Measurements from ENCODE around the gene CITED4.
"Not testable (repeated sequence)": the region's sequence is repeated elsewhere in the genome, so short reads cannot be mapped to it uniquely, and the experiment has no call there.

Gene CITED4

DNA sequence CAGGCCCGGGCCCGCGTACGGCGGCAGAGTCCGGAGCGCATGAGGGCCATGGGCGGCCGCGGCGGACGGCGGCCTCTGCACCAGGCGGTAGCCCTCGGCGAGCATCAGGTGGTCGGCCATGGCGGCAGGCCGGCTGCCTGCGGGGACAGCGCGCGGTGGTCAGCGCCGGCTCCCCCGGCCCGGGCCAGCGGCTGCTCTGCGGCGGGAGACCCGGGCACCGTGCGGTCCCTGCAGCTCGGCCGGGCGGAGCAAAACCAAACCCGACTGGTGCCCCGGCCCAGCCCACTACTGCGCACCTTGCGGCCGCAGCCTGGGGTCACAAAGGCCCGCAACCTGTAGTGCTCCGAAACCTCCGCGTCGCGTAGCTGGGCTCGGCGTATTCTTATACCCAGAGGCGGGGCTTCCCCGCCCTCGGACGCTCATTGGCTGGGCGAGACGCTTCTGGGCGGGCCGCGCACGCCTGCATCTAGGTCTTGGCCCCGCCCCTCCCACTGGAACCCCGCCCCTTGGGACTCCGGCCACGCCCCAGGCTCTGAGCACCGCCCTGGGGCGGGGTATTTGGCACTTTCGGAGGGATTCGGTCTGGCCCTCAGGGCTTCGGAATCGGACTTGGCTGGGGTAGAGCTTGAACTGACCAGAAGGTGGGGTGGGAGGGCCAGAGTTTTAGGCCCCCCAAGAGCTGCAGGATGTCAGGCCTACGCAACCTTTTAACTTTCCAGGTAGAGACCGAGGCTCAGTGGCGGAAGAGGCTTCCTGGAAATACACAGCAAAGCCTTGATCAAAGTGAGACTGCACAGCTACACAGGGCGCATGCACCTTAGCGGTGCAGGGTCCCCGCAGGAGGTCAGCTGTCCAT, at the start of gene CITED4:
Gene CITED4, minus strand, starts transcription at position 356 of the 856 bp plus-strand sequence. Its CDS starts 236 bp downstream, at position 120.
- peak; percentile 78 to 97 for DNase-seq

GRCh38 chr1:40911105-40911504, 48.9 kb upstream of the CITED4 start:
- no peak for DNase-seq

GRCh38 chr1:40909281-40909680, 47.1 kb upstream of the CITED4 start:
- no peak for DNase-seq

- DNase-seq: no peak
Measured at GRCh38 chr1:40908350-40908749, 46.2 kb upstream of the CITED4 start.

GRCh38 chr1:40907899-40908298, 45.7 kb upstream of the CITED4 start:
- DNase-seq: no peak

- no peak for DNase-seq
Measured at GRCh38 chr1:40906781-40907400, 44.7 kb upstream of the CITED4 start.

DNA sequence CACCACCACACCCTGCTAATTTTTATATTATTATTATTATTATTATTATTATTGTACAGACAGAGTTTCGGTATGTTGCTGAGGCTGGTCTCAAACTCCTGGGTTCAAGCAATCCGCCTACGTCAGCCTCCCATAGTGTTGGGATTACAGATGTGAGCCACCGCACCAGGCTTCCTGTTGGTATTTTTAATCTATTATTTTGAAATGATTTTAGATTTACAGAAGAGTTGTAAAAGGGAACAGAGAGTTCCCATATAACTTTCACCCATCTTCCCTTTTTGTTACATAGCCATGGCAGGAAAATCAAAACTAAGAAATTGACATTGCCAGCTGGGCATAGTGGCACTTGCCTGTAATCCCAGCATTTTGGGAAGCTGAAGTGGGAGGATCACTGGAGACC, 42.9 kb upstream of the CITED4 start:
- DNase-seq: no peak

- DNase-seq: no peak
Measured at GRCh38 chr1:40903106-40903505, 40.9 kb upstream of the CITED4 start.

DNA sequence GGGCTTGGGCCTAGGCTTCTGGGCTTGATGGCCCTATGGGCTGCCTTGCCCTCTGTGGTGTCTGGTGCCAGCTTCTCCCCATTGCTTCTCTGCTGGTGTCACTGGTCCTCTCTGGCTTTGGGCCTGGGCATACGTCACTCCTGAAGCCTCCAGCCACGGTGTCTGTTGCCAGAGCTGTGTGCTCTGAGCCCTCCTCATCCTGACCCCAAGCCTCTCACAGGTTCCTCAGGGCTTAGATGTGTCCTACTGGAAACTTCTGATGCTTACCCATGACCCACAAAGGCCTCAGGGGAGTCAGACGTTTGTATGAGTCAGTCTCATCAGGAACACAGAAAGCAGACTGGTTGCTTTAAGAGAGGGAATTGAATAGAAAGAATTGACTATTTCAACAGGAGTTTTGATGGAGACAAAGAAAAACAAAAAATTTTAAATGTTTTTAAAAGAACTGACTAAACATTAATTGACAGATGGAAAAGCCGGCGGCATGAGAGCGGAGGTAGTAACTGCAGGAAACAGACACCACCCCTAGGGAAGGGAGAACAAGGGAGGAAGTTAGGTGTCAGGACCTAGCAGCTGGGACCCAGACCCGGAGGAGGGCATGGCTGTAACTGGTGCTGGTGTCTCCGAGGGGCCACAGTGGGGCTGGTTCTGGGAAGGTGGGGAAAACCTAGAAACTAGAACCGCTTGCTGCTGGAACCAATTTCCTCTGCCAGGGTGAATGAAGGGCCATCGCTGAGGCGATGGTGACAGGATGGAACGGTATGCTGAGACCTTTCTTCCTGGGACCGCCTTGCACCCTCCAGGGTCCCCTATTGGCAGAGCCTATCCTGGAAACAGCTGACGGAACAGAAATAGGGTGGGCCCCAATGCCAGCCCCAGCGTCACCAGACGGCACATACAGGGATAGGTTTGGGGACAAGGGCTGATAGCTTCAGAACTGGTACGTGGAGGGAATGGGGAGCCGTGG, 40.0 kb upstream of the CITED4 start:
- DNase-seq: no peak

DNA sequence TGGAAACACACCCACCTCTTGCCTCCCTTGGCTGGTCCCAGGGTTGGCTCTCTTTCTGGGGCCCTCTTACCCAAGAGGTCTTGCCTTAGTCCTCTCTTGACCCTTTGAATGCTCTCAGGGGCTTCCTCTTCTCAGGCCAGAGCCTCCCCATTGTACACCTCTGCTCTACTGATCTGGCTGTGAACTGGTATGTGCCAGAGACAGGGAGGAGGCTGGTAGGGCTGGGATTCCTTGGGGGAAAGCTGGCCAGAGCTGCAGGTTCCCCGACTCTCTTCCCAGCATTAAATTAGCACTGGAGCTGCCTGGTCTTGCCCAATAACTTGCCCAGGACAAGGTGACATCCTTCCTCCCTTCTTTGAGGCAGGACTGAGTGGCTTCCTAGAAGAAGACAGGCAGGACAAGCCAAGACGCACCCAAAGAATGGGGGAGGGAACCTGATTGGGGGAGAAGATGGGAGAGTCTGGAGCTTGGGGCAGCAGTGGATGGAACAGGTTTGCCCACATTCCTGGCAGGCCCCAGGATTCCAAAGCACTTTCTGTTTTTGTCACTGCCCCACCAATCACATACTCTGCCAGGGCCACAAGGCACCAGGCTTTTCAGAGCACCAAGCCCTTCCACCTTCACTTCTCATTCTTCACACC, 37.2 kb upstream of the CITED4 start:
- DNase-seq: no peak

DNA sequence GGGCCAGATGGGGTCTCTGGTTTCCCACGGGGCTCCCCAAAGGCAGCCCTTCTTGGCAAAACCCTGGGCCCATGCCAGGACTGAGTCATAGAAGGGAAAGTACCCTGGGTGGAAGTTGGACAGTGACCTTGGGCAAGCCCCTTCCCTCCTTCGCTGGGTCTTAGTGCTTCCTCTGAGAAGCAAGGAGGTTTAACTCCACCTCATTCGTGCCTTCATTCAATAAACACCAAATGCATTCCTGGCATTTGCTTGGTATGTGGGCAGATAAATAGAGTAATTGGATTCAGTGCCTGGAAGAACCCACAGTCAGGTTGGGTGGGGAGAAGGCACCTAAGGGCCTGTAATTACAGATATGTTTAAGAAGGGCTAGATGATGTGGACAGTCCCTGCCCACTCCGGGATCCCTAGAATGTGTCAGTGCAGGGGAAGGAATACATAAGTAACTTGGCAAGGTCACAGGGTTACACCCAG, 36.3 kb upstream of the CITED4 start:
- DNase-seq: no peak

DNA sequence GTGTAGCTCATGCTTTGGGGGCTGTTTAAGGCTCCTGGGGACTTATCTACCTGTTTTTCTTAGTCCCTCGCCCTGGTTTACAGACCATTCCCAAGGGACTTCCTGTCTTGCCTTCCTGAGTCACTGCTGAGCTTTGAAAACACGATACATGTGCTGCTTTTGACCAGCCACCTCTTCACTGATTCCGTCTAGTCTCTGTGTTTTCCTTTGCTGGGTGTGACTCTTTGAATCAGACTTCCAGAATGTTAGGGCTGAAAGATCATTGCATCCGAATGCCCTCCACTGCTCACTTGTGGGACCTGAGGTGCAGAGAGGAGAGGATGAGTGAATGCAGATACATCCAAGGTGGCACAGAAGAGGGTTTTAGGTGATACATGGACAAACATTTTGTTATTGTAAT, 35.4 kb upstream of the CITED4 start:
- no peak for DNase-seq

- no peak for DNase-seq
Measured at GRCh38 chr1:40896482-40896881, 34.3 kb upstream of the CITED4 start.

DNA sequence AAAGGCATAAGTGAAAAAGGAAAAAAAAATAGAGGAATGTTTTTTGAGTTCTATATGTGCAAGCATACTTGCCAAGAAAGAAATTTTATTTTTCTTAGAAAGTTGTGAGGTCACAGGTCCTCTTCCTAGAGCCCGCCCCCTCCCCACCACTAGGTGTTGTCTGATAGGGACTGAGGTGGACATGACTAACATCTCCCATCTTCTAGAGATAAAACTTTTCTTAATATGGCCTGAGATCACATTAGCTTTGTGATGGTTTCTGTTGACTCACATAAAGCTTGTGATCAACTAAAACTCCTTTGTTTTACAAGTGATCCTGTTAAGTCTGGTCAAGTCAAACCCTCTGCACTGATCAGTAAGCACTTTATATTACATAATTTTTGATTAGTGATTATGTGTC, 33.4 kb upstream of the CITED4 start:
- DNase-seq: no peak

DNA sequence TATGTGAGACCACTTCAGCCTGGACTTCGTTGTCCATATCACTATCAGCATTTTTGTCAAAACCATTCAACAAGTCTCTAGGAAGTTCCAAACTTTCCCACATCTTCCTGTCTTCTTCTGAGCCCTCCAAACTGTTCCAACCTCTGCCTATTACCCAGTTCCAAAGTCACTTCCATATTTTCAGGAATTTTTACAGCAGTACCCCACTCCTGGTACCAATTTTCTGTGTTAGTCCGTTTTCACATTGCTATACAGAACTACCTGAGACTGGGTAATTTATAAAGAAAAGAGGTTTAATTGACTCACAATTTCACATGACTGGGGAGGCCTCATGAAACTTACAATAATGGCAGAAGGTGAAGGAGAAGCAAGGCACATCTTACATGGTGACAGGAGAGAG, 32.7 kb upstream of the CITED4 start:
- not testable (repeated sequence) for DNase-seq

GRCh38 chr1:40894455-40894854, 32.3 kb upstream of the CITED4 start:
- no peak for DNase-seq

DNA sequence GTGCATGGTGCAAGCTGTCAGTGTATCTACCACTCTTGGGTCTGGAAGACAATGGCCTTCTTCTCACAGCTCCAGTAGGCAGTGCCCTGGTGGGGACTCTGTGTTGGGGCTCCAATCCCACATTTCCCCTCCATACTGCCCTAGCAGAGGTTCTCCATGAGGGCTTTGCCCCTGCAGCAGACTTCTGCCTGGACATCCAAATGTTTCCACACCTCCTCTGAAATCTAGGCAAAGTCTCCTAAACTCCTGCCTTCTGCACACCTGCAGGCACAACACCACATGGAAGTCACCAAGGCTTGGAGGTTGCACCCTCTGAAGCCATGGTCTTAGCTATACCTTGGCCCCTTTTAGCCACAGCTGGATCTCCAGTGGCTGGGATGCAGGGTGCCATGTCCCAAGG, 31.8 kb upstream of the CITED4 start:
- no peak for DNase-seq

DNA sequence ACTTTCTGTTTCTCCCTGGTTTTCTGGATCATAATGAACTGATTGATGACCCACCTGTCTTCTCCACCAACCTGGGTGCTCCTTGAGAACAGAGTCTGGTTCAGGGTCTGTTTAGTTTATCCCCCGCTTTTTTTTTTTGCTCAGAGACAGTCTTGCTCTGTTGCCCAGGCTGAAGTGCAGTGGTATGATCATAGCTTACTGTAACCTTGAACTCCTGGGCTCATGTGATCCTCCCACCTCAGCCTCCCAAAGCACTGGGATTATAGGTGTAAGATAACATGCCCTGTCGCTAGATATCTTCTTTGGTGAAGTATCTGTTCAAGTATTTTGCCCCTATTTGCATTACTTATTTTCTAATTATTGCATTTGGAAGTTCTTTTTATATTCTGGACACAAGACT, 30.2 kb upstream of the CITED4 start:
- no peak for DNase-seq

DNA sequence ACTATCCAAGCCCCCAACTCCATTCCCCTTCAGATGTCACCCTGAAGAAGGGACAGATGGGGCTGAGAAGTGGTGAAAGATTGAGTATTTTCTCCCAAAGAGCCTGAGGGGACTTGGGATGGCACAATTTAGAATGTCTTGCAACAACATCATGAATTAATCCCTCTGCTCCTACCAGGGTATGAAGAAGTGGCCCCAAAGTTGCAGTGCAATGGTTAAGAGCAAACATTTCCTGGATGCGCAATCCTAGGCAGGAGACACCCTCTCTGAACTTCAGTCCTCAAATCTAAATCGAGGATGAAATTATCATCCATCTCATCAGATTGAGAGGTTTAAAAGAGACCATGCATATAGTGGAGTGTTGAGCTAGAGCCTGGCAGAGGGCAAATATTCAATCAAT, 28.6 kb upstream of the CITED4 start:
- no peak for DNase-seq

- no peak for DNase-seq
Measured at GRCh38 chr1:40887652-40888051, 25.5 kb upstream of the CITED4 start.

DNA sequence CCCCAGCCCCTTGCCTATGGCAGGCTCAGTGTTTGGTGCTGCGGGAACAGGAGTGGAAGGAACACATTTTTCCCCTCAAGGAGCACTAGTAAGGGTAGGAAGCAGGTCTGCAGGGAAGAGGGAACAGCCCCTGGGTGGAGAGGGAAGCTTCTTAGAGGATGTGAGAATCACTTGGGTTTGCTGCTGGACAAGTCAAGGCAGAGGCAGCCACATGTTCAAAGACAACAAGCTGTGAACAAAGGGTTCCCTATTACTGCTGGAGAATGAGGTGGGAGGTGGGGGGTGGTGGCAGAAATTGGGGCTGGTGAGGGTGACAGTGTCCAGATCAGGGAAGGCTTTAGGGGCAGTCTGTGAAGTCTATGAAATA, 24.8 kb upstream of the CITED4 start:
- DNase-seq: no peak

- no peak for DNase-seq
Measured at GRCh38 chr1:40886318-40887011, 24.3 kb upstream of the CITED4 start.
